ENCODE data around the gene SLC41A1.

DNA sequence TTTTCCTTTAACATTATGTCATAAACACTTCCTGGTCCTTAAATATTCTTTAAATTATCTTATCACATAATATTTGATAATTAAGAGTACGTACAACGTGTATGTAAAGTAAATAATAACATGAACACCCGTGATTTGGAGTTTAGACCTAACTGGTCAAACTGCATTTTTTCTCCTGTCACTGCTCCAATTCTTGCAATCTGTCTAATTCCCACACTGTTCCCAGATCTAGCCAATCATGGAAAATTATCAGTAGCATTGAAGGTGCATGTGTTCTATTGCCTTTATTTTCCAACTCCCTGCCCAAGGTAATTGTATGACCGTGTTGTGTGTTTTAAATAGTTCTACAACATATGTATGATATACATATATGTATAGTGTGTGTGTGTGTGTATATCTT is 39.0 kb upstream of the SLC41A1 start:
- no peak for TF ChIP-seq EP300 (IDR thresholded peaks at IDR 0.05)
- TF ChIP-seq, protein P1, sequence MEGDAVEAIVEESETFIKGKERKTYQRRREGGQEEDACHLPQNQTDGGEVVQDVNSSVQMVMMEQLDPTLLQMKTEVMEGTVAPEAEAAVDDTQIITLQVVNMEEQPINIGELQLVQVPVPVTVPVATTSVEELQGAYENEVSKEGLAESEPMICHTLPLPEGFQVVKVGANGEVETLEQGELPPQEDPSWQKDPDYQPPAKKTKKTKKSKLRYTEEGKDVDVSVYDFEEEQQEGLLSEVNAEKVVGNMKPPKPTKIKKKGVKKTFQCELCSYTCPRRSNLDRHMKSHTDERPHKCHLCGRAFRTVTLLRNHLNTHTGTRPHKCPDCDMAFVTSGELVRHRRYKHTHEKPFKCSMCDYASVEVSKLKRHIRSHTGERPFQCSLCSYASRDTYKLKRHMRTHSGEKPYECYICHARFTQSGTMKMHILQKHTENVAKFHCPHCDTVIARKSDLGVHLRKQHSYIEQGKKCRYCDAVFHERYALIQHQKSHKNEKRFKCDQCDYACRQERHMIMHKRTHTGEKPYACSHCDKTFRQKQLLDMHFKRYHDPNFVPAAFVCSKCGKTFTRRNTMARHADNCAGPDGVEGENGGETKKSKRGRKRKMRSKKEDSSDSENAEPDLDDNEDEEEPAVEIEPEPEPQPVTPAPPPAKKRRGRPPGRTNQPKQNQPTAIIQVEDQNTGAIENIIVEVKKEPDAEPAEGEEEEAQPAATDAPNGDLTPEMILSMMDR (IDR thresholded peaks at IDR 0.05): no peak
- TF ChIP-seq POLR2A (IDR thresholded peaks at IDR 0.05): no peak
